NOMO-1 (cell line): ENCODE results near the gene ALDH3B2.
A peak's percentile ranks its signal among the peaks of the same experiment; 100 is the strongest.
"Not testable (repeated sequence)": the region's sequence is repeated elsewhere in the genome, so short reads cannot be mapped to it uniquely, and the experiment has no call there.

Experiments used
- DNase-seq, 2 experiments: peaks; one replicate each; lab custom pipeline; 2025; ENCODE audit not compliant: unreplicated experiment in 2 of 2; lab: John Stamatoyannopoulos, UW

Gene ALDH3B2

GRCh38 chr11:67662835-67663531 is 11.4 kb downstream of the ALDH3B2 start:
- DNase-seq, result no peak

DNA sequence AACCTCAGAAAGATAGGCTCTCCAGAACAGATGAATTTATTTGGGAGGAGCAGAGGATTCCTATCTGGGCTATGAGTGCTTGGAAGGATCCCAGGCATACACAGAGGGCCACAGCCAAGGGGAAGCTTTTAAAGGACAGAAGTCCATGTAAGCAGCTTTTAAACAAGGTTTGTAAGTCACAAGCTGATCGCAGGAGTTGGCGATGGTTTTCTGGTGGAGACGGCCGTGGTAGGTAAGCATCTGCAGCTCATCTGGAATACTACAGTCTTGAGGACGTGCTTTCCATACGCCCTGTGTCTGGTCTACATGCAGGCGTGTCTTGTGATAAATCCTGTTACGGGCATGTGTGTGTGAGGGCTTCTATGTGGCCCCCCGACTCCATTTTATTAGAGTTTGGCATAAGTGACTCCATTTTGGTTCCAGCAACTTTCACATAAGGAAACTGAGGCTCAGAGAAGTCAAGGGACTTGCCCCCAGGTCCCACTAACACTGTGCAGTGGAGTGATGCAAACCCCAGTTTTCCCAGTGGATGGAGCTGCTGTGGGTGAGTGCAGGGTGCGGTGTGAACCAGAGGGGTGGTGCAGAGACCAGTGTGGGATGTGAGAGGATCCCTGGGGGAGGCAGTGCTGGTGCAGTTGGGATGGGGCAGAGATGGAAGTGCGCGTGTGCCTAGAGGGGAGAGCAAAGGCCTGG is 12.1 kb downstream of the ALDH3B2 start:
- no peak for DNase-seq

- not testable (repeated sequence) for DNase-seq
These were observed 13.7 kb downstream of the ALDH3B2 start for GRCh38 chr11:67660752-67661151.

DNA sequence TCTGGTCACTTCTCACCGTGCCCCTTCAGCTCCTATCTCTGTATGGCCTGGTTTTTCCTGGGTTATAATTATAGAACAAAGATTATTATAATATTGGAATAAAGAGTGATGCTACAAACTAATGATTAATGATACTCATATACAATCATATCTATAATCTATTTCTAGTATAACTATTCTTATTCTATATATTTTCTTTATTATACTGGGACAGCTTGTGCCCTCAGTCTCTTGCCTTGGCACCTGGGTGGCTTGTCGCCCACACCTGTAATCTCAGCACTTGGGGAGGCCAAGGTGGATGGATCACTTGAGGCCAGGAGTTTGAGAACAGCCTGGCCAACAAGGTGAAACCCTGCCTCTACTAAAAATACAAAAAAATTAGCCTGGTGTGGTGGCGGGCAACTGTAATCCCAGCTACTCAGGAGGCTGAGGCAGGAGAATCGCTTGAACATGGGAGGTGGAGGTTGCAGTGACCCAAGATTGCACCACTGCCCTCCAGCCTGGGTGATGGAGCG is 14.7 kb downstream of the ALDH3B2 start:
- DNase-seq, result not testable (repeated sequence)

DNA sequence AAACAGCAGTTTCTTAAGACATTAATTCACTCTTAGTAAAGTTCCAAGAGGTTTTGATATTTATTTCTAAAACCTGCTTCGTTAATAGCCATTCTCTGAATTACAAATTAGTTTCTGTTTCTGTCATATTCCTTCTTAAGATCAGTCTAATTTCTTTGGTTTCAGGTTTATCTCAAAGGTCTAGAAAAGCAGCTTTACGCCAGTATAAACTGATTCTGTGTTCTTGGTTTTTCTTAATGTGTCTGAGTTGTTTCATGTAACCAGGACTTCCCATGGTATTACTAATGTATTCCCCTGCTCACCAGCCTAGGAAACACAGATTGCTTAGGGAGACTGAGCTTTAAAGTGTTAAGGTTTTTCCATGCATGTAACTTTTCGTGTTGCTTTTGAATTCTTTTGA is 17.1 kb downstream of the ALDH3B2 start:
- DNase-seq, result no peak

- peak; percentile 73 to 96 for DNase-seq
These were observed 18.0 kb downstream of the ALDH3B2 start for GRCh38 chr11:67656278-67656922.

- DNase-seq, result no peak
These were observed 20.2 kb downstream of the ALDH3B2 start for GRCh38 chr11:67654225-67654624.

- DNase-seq, result no peak
These were observed 21.2 kb downstream of the ALDH3B2 start for GRCh38 chr11:67652965-67653845.

DNA sequence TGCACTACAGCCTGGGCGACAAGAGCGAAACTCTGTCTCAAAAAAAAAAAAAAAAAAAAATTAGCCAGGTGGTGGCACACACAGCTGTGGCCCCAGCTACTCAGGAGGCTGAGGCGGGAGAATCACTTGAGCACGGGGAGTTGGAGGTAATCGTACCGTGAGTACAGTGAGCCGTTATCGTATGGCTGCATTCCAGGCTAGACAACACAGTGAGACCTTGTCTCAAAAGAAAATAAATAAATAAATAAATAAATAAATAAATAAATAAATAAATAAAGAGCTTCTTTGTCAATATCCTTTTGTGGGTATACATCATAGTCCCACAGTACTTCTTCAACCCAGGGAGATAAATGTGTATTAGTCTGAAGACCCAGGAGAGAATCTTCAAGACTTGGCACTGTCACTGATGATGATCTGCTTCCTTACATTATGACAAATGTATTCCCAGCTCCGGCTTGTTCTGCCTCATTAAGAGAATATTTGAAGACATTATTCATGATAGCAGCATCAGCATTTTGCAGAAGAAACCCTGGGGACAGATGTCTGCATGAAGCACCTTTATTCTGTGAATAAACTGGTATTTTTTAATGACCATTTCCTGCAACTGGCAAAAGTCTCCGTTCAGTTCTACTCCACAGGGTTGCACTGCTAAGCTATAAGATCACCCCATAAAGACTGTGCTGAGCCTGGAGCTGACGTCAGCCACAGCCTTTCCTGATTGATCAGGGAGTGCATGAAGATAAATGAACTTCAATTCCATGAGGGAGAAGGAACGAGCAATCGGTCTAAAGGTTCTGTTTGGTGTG is 22.2 kb downstream of the ALDH3B2 start:
- DNase-seq, result no peak

DNA sequence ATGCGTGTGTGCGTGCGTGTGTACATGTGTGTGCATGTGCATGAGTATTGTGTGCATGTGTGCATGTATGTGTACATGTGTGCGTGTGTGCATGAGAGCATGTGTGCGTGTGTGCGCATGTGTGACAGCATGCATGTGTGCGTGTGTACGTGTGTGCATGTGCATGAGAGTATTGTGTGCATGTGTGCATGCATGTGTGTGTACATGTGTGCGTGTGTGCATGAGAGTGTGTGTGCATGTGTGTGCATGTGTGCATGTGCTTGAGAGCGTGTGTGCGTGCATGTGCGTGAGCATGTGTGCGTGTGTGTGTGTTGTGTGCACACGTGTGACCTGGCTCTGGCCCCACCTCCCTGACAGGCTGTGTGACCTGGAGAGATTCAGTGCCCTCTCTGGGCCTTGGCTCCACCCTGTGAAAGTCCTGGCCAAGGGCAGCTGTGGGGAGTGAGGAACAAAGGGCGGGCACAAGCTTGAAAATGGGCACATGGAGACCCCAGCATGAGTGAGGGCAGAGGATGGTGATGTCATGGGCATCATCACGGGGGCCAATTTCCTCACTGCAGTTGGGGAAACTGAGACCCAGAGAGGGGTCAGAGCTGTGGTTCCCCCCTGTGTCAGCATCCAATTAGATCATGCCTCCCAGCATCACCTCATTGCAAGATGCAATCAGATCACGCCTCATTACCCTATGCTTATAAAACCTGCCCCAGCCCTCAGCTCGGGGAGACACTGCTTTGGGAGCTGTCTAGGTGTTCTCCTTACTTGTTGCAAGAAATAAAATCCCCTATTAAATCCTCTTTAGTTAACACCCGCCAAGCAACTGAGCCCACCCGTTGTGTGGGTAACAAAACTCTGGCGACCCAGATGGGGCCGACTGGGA is 24.6 kb downstream of the ALDH3B2 start:
- peak; percentile 33 to 55 for DNase-seq

GRCh38 chr11:67648796-67649613 is 25.4 kb downstream of the ALDH3B2 start:
- DNase-seq, result peak; percentile 55 to 59

GRCh38 chr11:67648140-67648795 is 26.2 kb downstream of the ALDH3B2 start:
- DNase-seq, result peak; percentile 74 to 78

- DNase-seq, result no peak
These were observed 27.0 kb downstream of the ALDH3B2 start for GRCh38 chr11:67647471-67647870.

DNA sequence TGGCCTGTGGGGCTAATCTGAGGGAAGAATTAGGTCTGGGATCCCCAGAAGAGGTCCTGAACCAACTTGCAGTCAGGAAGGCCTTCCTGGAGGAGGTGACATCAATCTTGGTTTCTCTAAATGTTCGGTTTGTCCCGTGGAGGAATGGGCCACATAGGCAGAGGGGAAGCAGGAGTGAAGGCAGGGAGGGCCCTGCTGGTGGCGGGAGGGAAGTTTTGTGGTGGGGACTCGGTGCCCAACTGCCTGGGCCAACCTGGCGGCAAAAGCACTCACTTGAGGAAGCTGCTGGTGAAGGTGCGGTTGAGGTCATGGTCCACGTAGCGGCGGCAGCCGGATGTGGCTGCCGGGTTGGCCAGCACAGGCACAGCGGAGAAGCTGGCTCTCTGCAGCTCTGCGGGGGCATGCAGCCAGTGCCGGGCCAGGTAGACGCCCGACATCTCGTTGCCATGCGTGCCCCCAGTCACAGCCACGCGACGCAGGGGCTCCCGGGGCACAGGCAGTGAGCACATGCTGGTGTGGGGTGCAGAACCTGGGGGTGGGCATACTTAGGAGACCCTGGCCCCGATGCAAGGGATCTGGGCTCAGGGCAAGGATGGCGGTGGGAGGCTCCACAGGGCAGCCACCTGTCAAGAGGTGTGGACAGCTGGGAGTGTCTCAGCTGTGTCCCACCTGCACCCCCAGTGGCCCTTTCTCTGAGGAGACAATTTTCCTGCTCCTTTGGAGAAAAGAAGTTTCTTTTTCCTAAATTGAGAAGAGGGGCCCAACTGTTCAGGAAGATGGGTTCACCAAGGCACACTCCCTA is 27.7 kb downstream of the ALDH3B2 start:
- peak; percentile 71 to 90 for DNase-seq

DNA sequence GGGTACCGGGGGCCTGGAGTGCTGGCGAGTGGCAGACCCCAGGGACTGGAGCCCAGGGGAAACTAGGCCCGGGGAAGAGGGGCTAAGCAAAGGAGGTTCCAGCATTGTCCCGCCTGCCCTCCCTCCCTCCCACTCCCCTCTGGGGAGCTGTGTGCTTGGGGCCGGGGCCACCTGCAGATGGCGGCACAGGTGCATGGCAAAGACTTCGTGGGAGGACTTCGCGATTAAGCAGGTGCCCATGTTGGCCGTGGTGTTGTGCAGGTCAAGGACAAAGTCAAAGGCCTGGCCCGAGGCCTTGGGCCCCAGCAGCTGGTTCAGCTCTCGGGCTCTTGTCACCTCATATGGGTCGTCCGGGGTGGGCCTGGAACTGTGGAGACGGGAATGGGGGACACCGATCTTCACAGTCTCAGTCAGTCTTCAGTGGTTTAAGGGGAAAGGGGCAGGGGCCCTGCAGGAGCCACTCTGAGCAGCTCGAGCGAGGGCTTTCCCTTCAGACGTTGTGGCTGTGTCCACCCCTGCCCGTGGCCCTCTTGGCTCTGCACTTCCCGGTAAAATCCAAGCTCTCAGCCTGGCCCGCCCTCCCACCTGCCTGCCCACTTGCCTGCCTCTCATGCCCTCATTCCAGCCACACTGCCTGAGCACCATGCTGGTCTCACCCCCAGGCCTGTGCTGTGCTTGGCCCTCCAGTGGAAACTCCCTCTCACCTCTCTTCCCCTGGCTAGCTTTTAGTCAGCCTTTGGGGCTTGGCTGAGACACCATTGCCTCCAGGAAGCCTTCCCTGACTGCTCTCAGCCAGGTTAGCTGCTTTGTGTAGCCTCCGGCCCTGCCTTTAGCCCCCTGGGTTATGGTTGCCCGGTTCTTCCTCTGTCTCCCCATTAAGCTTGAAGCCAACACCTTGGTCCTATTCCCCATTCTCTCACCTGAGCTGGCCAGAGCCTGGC is 28.6 kb downstream of the ALDH3B2 start:
- DNase-seq, result no peak
